Vagina (tissue), 2 donors: ENCODE data around the gene ACACA.

Experiments
- POLR2A ChIP-seq, 2 donors: fragments of 450-650 bp; IDR thresholded peaks; one replicate each; pipeline ENCODE4 v1.6.1; 2017; ENCODE audit warnings: antibody characterized with exemption in 2 of 2, mild to moderate bottlenecking in 2 of 2, moderate library complexity in 2 of 2
- TF ChIP-seq, protein P1 (sequence below), 3 experiments: fragments of 450-650 bp in 2 of 3; fragments of 200-600 bp in 1 of 3; sonication (generic) in 1 of 3; IDR thresholded peaks; one replicate each; pipeline ENCODE4 v1.5.1; 2017 to 2019; ENCODE audit warnings: antibody characterized with exemption in 3 of 3, mild to moderate bottlenecking in 2 of 3, moderate library complexity in 2 of 3

GRCh38 chr17:37389160-37389559 is 17.5 kb downstream of the ACACA start:
- TF ChIP-seq, protein P1, sequence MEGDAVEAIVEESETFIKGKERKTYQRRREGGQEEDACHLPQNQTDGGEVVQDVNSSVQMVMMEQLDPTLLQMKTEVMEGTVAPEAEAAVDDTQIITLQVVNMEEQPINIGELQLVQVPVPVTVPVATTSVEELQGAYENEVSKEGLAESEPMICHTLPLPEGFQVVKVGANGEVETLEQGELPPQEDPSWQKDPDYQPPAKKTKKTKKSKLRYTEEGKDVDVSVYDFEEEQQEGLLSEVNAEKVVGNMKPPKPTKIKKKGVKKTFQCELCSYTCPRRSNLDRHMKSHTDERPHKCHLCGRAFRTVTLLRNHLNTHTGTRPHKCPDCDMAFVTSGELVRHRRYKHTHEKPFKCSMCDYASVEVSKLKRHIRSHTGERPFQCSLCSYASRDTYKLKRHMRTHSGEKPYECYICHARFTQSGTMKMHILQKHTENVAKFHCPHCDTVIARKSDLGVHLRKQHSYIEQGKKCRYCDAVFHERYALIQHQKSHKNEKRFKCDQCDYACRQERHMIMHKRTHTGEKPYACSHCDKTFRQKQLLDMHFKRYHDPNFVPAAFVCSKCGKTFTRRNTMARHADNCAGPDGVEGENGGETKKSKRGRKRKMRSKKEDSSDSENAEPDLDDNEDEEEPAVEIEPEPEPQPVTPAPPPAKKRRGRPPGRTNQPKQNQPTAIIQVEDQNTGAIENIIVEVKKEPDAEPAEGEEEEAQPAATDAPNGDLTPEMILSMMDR (IDR thresholded peaks at IDR 0.05) = no peak
- no peak for TF ChIP-seq POLR2A (IDR thresholded peaks at IDR 0.05)
